Esophagus squamous epithelium (tissue), 5 donors: ENCODE results near the gene CAB39L. TPM values are rescaled to one million over a fixed set of nuclear protein-coding genes. Genes with fewer than 3 reads are reported as not detected.

Source experiments
- DNase-seq: peaks from one replicate; lab custom pipeline; 2025; lab: John Stamatoyannopoulos, UW
- H3K27ac ChIP-seq, 4 donors: fragments of 200-600 bp; sonication (generic); one replicate each; pipeline ENCODE4 v1.5.1; 2016 to 2019; ENCODE audit warnings: mild to moderate bottlenecking in 1 of 4
- H3K27me3 ChIP-seq, 4 donors: fragments of 200-600 bp; sonication (generic); 1 replicate in 3 of 4; 2 replicates in 1 of 4; pipeline versions ENCODE4 v1.5.1 to v1.6.0; 2017 to 2021; ENCODE audit warnings: antibody characterized with exemption in 1 of 4
- H3K36me3 ChIP-seq, 3 donors: fragments of 200-600 bp; sonication (generic); one replicate each; pipeline ENCODE4 v1.5.1; 2016 to 2019
- H3K4me1 ChIP-seq, 3 donors: fragments of 200-600 bp; sonication (generic); one replicate each; pipeline ENCODE4 v1.5.1; 2017 to 2019
- H3K4me3 ChIP-seq, 4 donors: fragments of 200-600 bp; sonication (generic); 1 replicate in 3 of 4; 2 replicates in 1 of 4; pipeline ENCODE4 v1.5.1; 2016 to 2019; ENCODE audit warnings: mild to moderate bottlenecking in 2 of 4, moderate library complexity in 1 of 4
- H3K9me3 ChIP-seq, 3 donors: fragments of 200-600 bp; sonication (generic); one replicate each; pipeline ENCODE4 v1.5.1; 2016 to 2019
- CTCF ChIP-seq, 6 experiments: fragments of 450-650 bp in 4 of 6; fragments of 200-600 bp in 2 of 6; sonication (generic) in 2 of 6; IDR thresholded peaks; one replicate each; pipeline ENCODE4 v1.5.1; 2016 to 2019; ENCODE audit warnings: antibody characterized with exemption in 6 of 6, mild to moderate bottlenecking in 4 of 6, moderate library complexity in 4 of 6
- POLR2A ChIP-seq, 4 donors: fragments of 450-650 bp; IDR thresholded peaks; one replicate each; pipeline ENCODE4 v1.6.1; 2017; ENCODE audit warnings: antibody characterized with exemption in 4 of 4, mild to moderate bottlenecking in 4 of 4, moderate library complexity in 3 of 4
- WGBS, 2 donors: methylation state at CpG; one replicate each; pipeline ENCODE4 v1.1.5; 2018; 5-methylcytosine and 5-hydroxymethylcytosine counted together
- intact Hi-C: fragments of 100-400 bp; cut with DNase I; formaldehyde crosslinking; loops from one replicate; pipeline ENCODE4 v1.15.0; 2022
- total RNA-seq, 4 donors: library from RNA; depleted of rRNA; stranded (reverse); fragments of >200 nt; gene quantifications; one replicate each; pipeline ENCODE4 v1.1.0, GENCODE V29; 2016
- donor health status: DM: yes; HTN: yes; CAD: no.

Gene CAB39L
- total RNA-seq, 4 donors from 2014 or later = 16.9 to 29.2 (median 21.2) TPM

- H3K27ac ChIP-seq = no peak overlapping the region
- WGBS, 2 donors = 25 to 50% methylated on average over 1 of the region's 1 CpG
- no peak for DNase-seq
- no peaks in the 10 kb centered on the region for H3K27me3 ChIP-seq
- TF ChIP-seq POLR2A (IDR thresholded peaks at IDR 0.05) (no peak), CTCF (IDR thresholded peaks at IDR 0.05) (no peak)
- no peaks in the 10 kb centered on the region for H3K4me1 ChIP-seq
- H3K9me3 ChIP-seq = no peaks in the 10 kb centered on the region
- H3K4me3 ChIP-seq = no peak overlapping the region
- intact Hi-C loops = loop anchor here (5.0 kb wide), 1 partner anchor 134 kb away; no protein-coding TSS in a partner anchor
- peaks cover 0 to 33% (median 0%) of the 10 kb centered on the region in 3 donors for H3K36me3 ChIP-seq
Measured at GRCh38 chr13:49435992-49436391, 7.9 kb downstream of the CAB39L start.

GRCh38 chr13:49429121-49429520 is 14.7 kb downstream of the CAB39L start:
- intact Hi-C loops = no loop called here
- 92 to 100% methylated on average over 1 of the region's 1 CpG for WGBS, 2 donors
- TF ChIP-seq POLR2A (IDR thresholded peaks at IDR 0.05) = no peak
- TF ChIP-seq CTCF (IDR thresholded peaks at IDR 0.05) = no peak

GRCh38 chr13:49428041-49428763 is 15.7 kb downstream of the CAB39L start:
- intact Hi-C loops = no loop called here

More at GRCh38 chr13:49429121-49429520, 14.7 kb downstream of the CAB39L start:
- no peak overlapping the region for H3K4me3 ChIP-seq
- DNase-seq = no peak
- no peak overlapping the region for H3K27ac ChIP-seq
- H3K4me1 ChIP-seq = no peaks in the 10 kb centered on the region
- H3K9me3 ChIP-seq = no peaks in the 10 kb centered on the region
- H3K27me3 ChIP-seq = no peaks in the 10 kb centered on the region
- H3K36me3 ChIP-seq = peaks cover 0 to 40% (median 0%) of the 10 kb centered on the region in 3 donors

GRCh38 chr13:49424011-49424560 is 19.8 kb downstream of the CAB39L start:
- no peak overlapping the region for H3K4me3 ChIP-seq
- TF ChIP-seq CTCF (IDR thresholded peaks at IDR 0.05) (no peak), POLR2A (IDR thresholded peaks at IDR 0.05) (no peak)
- H3K27ac ChIP-seq = no peak overlapping the region
- no peak for DNase-seq
- WGBS, 2 donors = 79 to 80% methylated on average over 7 of the region's 7 CpGs
- no peaks in the 10 kb centered on the region for H3K27me3 ChIP-seq
- intact Hi-C loops = no loop called here
- no peaks in the 10 kb centered on the region for H3K9me3 ChIP-seq
- H3K36me3 ChIP-seq = peaks cover 0 to 9% (median 0%) of the 10 kb centered on the region in 3 donors
- H3K4me1 ChIP-seq = no peaks in the 10 kb centered on the region

More at GRCh38 chr13:49428041-49428763, 15.7 kb downstream of the CAB39L start:
- Histone ChIP-seq H3K27me3 (no peaks in the 10 kb centered on the region), H3K9me3 (no peaks in the 10 kb centered on the region), H3K36me3 (peaks cover 0 to 31% (median 0%) of the 10 kb centered on the region in 3 donors), H3K4me1 (no peaks in the 10 kb centered on the region), H3K4me3 (no peak overlapping the region), H3K27ac (no peak overlapping the region)
- no peak for DNase-seq
- 82 to 96% methylated on average over 2 of the region's 2 CpGs for WGBS, 2 donors
- TF ChIP-seq CTCF (IDR thresholded peaks at IDR 0.05) (no peak), POLR2A (IDR thresholded peaks at IDR 0.05) (no peak)

- no peaks in the 10 kb centered on the region for H3K36me3 ChIP-seq
- no peaks in the 10 kb centered on the region for H3K4me1 ChIP-seq
- no peak overlapping the region for H3K4me3 ChIP-seq
- WGBS, 2 donors = 53 to 60% methylated on average over 1 to 2 of the region's 3 CpGs
- H3K9me3 ChIP-seq = no peaks in the 10 kb centered on the region
- no peak overlapping the region for H3K27ac ChIP-seq
- intact Hi-C loops = no loop called here
- H3K27me3 ChIP-seq = no peaks in the 10 kb centered on the region
- DNase-seq = no peak
- no peak for TF ChIP-seq CTCF (IDR thresholded peaks at IDR 0.05)
- no peak for TF ChIP-seq POLR2A (IDR thresholded peaks at IDR 0.05)
Measured at GRCh38 chr13:49421391-49421790, 22.5 kb downstream of the CAB39L start.
